Psoas muscle (tissue), 8 donors: ENCODE measurements around the gene SDHA. TPM values are rescaled to one million over a fixed set of nuclear protein-coding genes. Genes with fewer than 3 reads are reported as not detected.
A peak's percentile ranks its signal among the peaks of the same experiment; 100 is the strongest.

Experiments used
- ATAC-seq, 4 donors: fragments of 200-7000 bp; cut with Tn5 transposase; one replicate each; pipeline ENCODE4 v1.9.1; 2020; ENCODE audit warnings: moderate library complexity in 3 of 4, mild to moderate bottlenecking in 2 of 4
- DNase-seq, 2 donors: peaks; one replicate each; pipeline ENCODE4 v3.0.0-alpha.2; 2020
- H3K27ac ChIP-seq: fragments of 200-600 bp; one replicate; pipeline ENCODE4 v1.8.0; 2022
- H3K27me3 ChIP-seq, 3 donors: fragments of 200-600 bp in 1 of 3; one replicate each; pipeline versions ENCODE4 v1.6.1 to v1.8.0; 2013 to 2022; ENCODE audit warnings: low read length in 2 of 3, mild to moderate bottlenecking in 2 of 3, moderate library complexity in 1 of 3; ENCODE audit not compliant: insufficient read depth in 3 of 3
- H3K36me3 ChIP-seq, 2 donors: fragments of 200-600 bp in 1 of 2; one replicate each; pipeline versions ENCODE4 v1.6.1 to v1.8.0; 2013 to 2022; ENCODE audit warnings: low read depth in 1 of 2, mild to moderate bottlenecking in 1 of 2, moderate library complexity in 1 of 2; ENCODE audit not compliant: insufficient read depth in 1 of 2
- H3K4me1 ChIP-seq: fragments of 200-600 bp; one replicate; pipeline ENCODE4 v1.8.0; 2022
- H3K4me3 ChIP-seq: fragments of 200-600 bp; one replicate; pipeline ENCODE4 v1.8.0; 2022; ENCODE audit warnings: mild to moderate bottlenecking
- H3K9me3 ChIP-seq: fragments of 200-600 bp; one replicate; pipeline ENCODE4 v1.8.0; 2022
- CTCF ChIP-seq: fragments of 200-600 bp; IDR thresholded peaks from one replicate; pipeline ENCODE4 v1.8.0; 2022; ENCODE audit warnings: antibody characterized with exemption
- WGBS, 3 donors: extraction: QIAGEN DNeasy Blood & Tissue Kit; methylation state at CpG; one replicate each; pipeline versions ENCODE4 v1.1.6 to v1.1.7; 2013; 5-methylcytosine and 5-hydroxymethylcytosine counted together
- intact Hi-C, 2 donors: fragments of 100-400 bp; cut with DNase I; formaldehyde crosslinking; loops; one replicate each; pipeline versions ENCODE4 v1.11.0 to v1.14.2; 2022
- polyA plus RNA-seq, 3 donors: library from polyadenylated mRNA; stranded (reverse); fragments of 200-250 nt; gene quantifications; one replicate each; pipeline ENCODE4 v1.2.3, GENCODE V29; 2013
- total RNA-seq, 4 donors: library from RNA; stranded (reverse); fragmentation: NEBNext Ultra II Directional in 2 of 4; extraction: Animal tissue kit (Norgen Biotek cat#: 25700) in 2 of 4; gene quantifications; one replicate each; pipeline versions ENCODE4 v1.2.1 to v1.2.4, GENCODE V29; 2021 to 2023
- donor health status: healthy with polysubstance abuse.
- donor health status: DM: no; HTN: no; CAD: no; lungs with moderate emphysema.
- donor health status: Bipolar disorder and iron deficiency.
- donor health status: healthy.
- donor health status: DM: yes; HTN: yes; CAD: no.
- donor health status: DM: no; HTN: no; CAD: no.
- donor health status: DM: no; HTN: no; CAD: no.
- donor health status: DM: yes; HTN: yes; CAD: no.

Gene SDHA
- total and polyA plus RNA-seq, 7 donors, result 160 to 363 (median 269) TPM

- DNase-seq, result peak in 1 of 2 donors; percentile 25
- TF ChIP-seq CTCF, result no peak
- H3K27ac ChIP-seq, result no peak overlapping the region
- no peaks in the 10 kb centered on the region for H3K9me3 ChIP-seq
- peaks cover 0 to 27% of the 10 kb centered on the region in 2 donors for H3K36me3 ChIP-seq
- 81 to 91% (median 85%) methylated on average over 9 of the region's 9 CpGs for WGBS, 3 donors
- H3K4me1 ChIP-seq, result no peaks in the 10 kb centered on the region
- intact Hi-C loops, result no loop called here
- H3K27me3 ChIP-seq, result no peaks in the 10 kb centered on the region
- H3K4me3 ChIP-seq, result no peak overlapping the region
- ATAC-seq, result no peak
Observed at GRCh38 chr5:305050-305449, 86.9 kb downstream of the SDHA start.

DNA sequence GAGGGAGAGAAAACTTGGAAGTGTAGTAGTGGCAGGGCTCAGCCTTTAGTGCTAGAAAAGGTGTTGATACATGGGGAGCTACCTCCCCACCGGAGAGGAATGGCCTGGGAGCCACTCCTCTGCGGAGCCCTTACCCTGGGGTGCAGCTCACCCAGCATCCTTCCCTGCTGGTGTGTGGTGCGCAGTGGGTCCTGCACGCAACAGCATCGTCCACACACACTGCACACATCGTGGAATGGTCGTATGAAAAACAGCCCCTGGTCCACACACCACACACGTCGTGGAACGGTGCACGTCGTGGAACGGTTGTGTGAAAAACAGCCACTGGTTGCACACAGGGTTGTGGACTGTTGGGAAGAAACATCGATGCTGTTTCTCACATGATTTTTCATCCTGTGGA, 87.3 kb downstream of the SDHA start:
- no peak overlapping the region for H3K27ac ChIP-seq
- DNase-seq (peak in 1 of 2 donors; percentile 20), ATAC-seq (no peak)
- no peaks in the 10 kb centered on the region for H3K4me1 ChIP-seq
- no peak overlapping the region for H3K4me3 ChIP-seq
- H3K9me3 ChIP-seq, result no peaks in the 10 kb centered on the region
- TF ChIP-seq CTCF, result no peak
- H3K27me3 ChIP-seq, result no peaks in the 10 kb centered on the region
- WGBS, 3 donors, result 86 to 94% (median 92%) methylated on average over 14 of the region's 14 CpGs
- H3K36me3 ChIP-seq, result peaks cover 0 to 31% of the 10 kb centered on the region in 2 donors
- intact Hi-C loops, result no loop called here

- Histone ChIP-seq H3K4me3 (no peak overlapping the region), H3K36me3 (peaks cover 0 to 33% of the 10 kb centered on the region in 2 donors), H3K9me3 (no peaks in the 10 kb centered on the region), H3K27ac (no peak overlapping the region), H3K4me1 (no peaks in the 10 kb centered on the region), H3K27me3 (no peaks in the 10 kb centered on the region)
- no peak for ATAC-seq
- intact Hi-C loops, result no loop called here
- DNase-seq, result peak in 1 of 2 donors; percentile 32
- WGBS, 3 donors, result 90 to 92% (median 91%) methylated on average over 28 of the region's 28 CpGs
- TF ChIP-seq CTCF, result no peak
Observed at GRCh38 chr5:306011-306805, 88.1 kb downstream of the SDHA start.

Other genes starting within 250 kb of the SDHA start
- gene PLEKHG4B, start 126.2 kb upstream of the SDHA start, total RNA-seq, result not detected
- under 1 TPM in 1 of 3 donors, not detected in 2; 0.01 TPM for gene PLEKHG4B, start 126.2 kb upstream of the SDHA start, polyA plus RNA-seq
- gene LRRC14B, start 26.8 kb upstream of the SDHA start, total RNA-seq, result 10 to 100 TPM in 1 of 4 donors, 1 to 10 TPM in 3; 1.3 to 13.4 (median 9.0) TPM
- gene LRRC14B, start 26.8 kb upstream of the SDHA start, polyA plus RNA-seq, result 10 to 100 TPM in 2 of 3 donors, under 1 TPM in 1; 0.42 to 15.5 (median 14.5) TPM
- gene CCDC127, start 167 bp upstream of the SDHA start, total RNA-seq, result 1 to 10 TPM; 6.9 to 9.6 (median 7.4) TPM
- gene CCDC127, start 167 bp upstream of the SDHA start, polyA plus RNA-seq, result 10 to 100 TPM in 1 of 3 donors, 1 to 10 TPM in 2; 4.1 to 11.2 (median 5.5) TPM
- gene PDCD6, start 53.3 kb downstream of the SDHA start, total RNA-seq, result 10 to 100 TPM; 26.8 to 33.2 (median 31.4) TPM
- 10 to 100 TPM; 36.8 to 92.4 (median 57.3) TPM for gene PDCD6, start 53.3 kb downstream of the SDHA start, polyA plus RNA-seq
- 1 to 10 TPM in 2 of 4 donors, under 1 TPM in 2; 0.45 to 7.4 (median 1.2) TPM for gene AHRR, start 103.4 kb downstream of the SDHA start, total RNA-seq
- under 1 TPM; 0.10 to 0.39 (median 0.13) TPM for gene AHRR, start 103.4 kb downstream of the SDHA start, polyA plus RNA-seq
- gene EXOC3, start 224.9 kb downstream of the SDHA start, total RNA-seq, result 10 to 100 TPM; 55.8 to 62.7 (median 59.1) TPM
- 10 to 100 TPM; 38.2 to 63.4 (median 49.4) TPM for gene EXOC3, start 224.9 kb downstream of the SDHA start, polyA plus RNA-seq